ENCODE data around the gene OR51L1.
"Not testable (repeated sequence)": the region's sequence is repeated elsewhere in the genome, so short reads cannot be mapped to it uniquely, and the experiment has no call there.

OR51L1 gene

GRCh38 chr11:4994551-4994950 lies at the start of gene OR51L1:
Gene OR51L1, plus strand, starts transcription at chr11:4994851. Its CDS starts 4,132 bp downstream, at chr11:4998983.
- no peak within 1 kb of the TSS for H3K4me3 ChIP-seq (ENCODE audit: low read depth, low read length)
- TF ChIP-seq CTCF (IDR thresholded peaks at IDR 0.05; ENCODE audit: low read depth, low read length, missing control alignments): no peak

GRCh38 chr11:4947505-4947904 lies 47.1 kb upstream of the OR51L1 start, which contains the start of gene OR51A4:
Gene OR51A4, minus strand, starts transcription at chr11:4947605. Its CDS starts 505 bp downstream, at chr11:4947100.
- no peak for TF ChIP-seq CTCF (IDR thresholded peaks at IDR 0.05; ENCODE audit: low read depth, low read length, missing control alignments)
- DNase-seq (ENCODE audit: low read depth): no peak

More at GRCh38 chr11:4994551-4994950, at the start of gene OR51L1:
- no peak for DNase-seq (ENCODE audit: low read depth)

GRCh38 chr11:4955613-4956012 lies 39.0 kb upstream of the OR51L1 start, which contains the start of gene OR51A2:
Gene OR51A2, minus strand, starts transcription at chr11:4955713. Its CDS starts 0 bp downstream, at chr11:4955713.
- DNase-seq (ENCODE audit: low read depth); H3K4me3 ChIP-seq (ENCODE audit: low read depth, low read length): not testable (repeated sequence)

More at GRCh38 chr11:4947505-4947904, 47.1 kb upstream of the OR51L1 start, which contains the start of gene OR51A4:
- H3K4me3 ChIP-seq (ENCODE audit: low read depth, low read length): no peak within 1 kb of the TSS

- no peak for TF ChIP-seq CTCF (IDR thresholded peaks at IDR 0.05; ENCODE audit: low read depth, low read length, missing control alignments)
- DNase-seq (ENCODE audit: low read depth): no peak
- H3K4me3 ChIP-seq (ENCODE audit: low read depth, low read length): no peak overlapping the region
Observed at GRCh38 chr11:4957396-4957795, 37.3 kb upstream of the OR51L1 start.

- no peak overlapping the region for H3K4me3 ChIP-seq (ENCODE audit: low read depth, low read length)
- TF ChIP-seq CTCF (IDR thresholded peaks at IDR 0.05; ENCODE audit: low read depth, low read length, missing control alignments): no peak
- DNase-seq (ENCODE audit: low read depth): no peak
Observed at GRCh38 chr11:4960877-4961276, 33.8 kb upstream of the OR51L1 start.

- no peak overlapping the region for H3K4me3 ChIP-seq (ENCODE audit: low read depth, low read length)
- TF ChIP-seq CTCF (IDR thresholded peaks at IDR 0.05; ENCODE audit: low read depth, low read length, missing control alignments): no peak
- DNase-seq (ENCODE audit: low read depth): no peak
Observed at GRCh38 chr11:4962816-4963215, 31.8 kb upstream of the OR51L1 start.

GRCh38 chr11:4975436-4975835 lies 19.2 kb upstream of the OR51L1 start:
- TF ChIP-seq CTCF (IDR thresholded peaks at IDR 0.05; ENCODE audit: low read depth, low read length, missing control alignments): no peak
- H3K4me3 ChIP-seq (ENCODE audit: low read depth, low read length): no peak overlapping the region
- DNase-seq (ENCODE audit: low read depth): no peak

Measured in GM12864 (cell line).